T-cell (primary cell): ENCODE measurements around the gene RALGAPA2. TPM values are rescaled to one million over a fixed set of nuclear protein-coding genes. Genes with fewer than 3 reads are reported as not detected.

Source experiments
- ATAC-seq, 4 experiments: fragments of 200-7000 bp in 3 of 4; fragments of 150-1000 bp in 1 of 4; cut with Tn5 transposase; replicated peaks in 1 of 4; 1 replicate in 3 of 4; 2 replicates in 1 of 4; pipeline ENCODE4 v1.10.0; 2021; ENCODE audit warnings: moderate library complexity in 3 of 4, mild to moderate bottlenecking in 2 of 4, moderate number of reproducible peaks in 1 of 4
- CTCF ChIA-PET, 2 donors: fragments of 300-600 bp; sonication (Branson Sonifier 250); formaldehyde crosslinking; loops; one replicate each; lab custom pipeline; 2022; ENCODE audit warnings: antibody characterized with exemption in 2 of 2; lab: Charles Lee
- POLR2A ChIA-PET, 2 donors: fragments of 300-600 bp; sonication (Branson Sonifier 250); formaldehyde crosslinking; loops; one replicate each; lab custom pipeline; 2022; ENCODE audit warnings: antibody characterized with exemption in 2 of 2; lab: Charles Lee
- DNase-seq, 35 experiments: peaks; one replicate each; pipeline versions ENCODE4 v3.0.0 to v3.0.0-alpha.2; 2013 to 2023
- H3K27ac ChIP-seq: one replicate; pipeline ENCODE4 v1.5.1; 2013; ENCODE audit warnings: low read length
- H3K27me3 ChIP-seq, 2 experiments: replicated peaks in 1 of 2; 1 replicate in 1 of 2; 2 replicates in 1 of 2; pipeline versions ENCODE4 v1.6.1 to v1.7.0; 2013; ENCODE audit warnings: low read length in 1 of 2, mixed read lengths in 1 of 2; ENCODE audit not compliant: control insufficient read depth in 2 of 2, insufficient read depth in 2 of 2; ENCODE audit errors: extremely low read depth in 1 of 2
- H3K36me3 ChIP-seq, 2 donors: 1 replicate in 1 of 2; 2 replicates in 1 of 2; pipeline versions ENCODE4 v1.6.1 to v1.7.0; 2013; ENCODE audit warnings: low read length in 1 of 2; ENCODE audit not compliant: control insufficient read depth in 2 of 2, insufficient read depth in 1 of 2; ENCODE audit errors: extremely low read depth in 1 of 2
- H3K4me1 ChIP-seq, 2 experiments: 1 replicate in 1 of 2; 2 replicates in 1 of 2; pipeline versions ENCODE4 v1.6.1 to v1.7.0; 2013; ENCODE audit warnings: low read length in 2 of 2, mixed read lengths in 1 of 2; ENCODE audit not compliant: insufficient read depth in 2 of 2, control insufficient read depth in 1 of 2; ENCODE audit errors: extremely low read depth in 1 of 2
- H3K4me3 ChIP-seq, 2 donors: 1 replicate in 1 of 2; 2 replicates in 1 of 2; pipeline versions ENCODE4 v1.5.1 to v1.7.0; 2013; ENCODE audit warnings: mild to moderate bottlenecking in 2 of 2, low read length in 1 of 2, moderate library complexity in 1 of 2; ENCODE audit not compliant: control insufficient read depth in 1 of 2; ENCODE audit errors: extremely low read depth in 1 of 2
- H3K9me3 ChIP-seq: 2 replicates; pipeline ENCODE4 v1.7.0; 2013
- H3K27ac Mint-ChIP-seq, 2 donors: one replicate each; pipeline ENCODE4 v1.8.0; 2020 to 2021; ENCODE audit warnings: mild to moderate bottlenecking in 2 of 2, mixed read lengths in 2 of 2
- H3K27me3 Mint-ChIP-seq, 2 donors: one replicate each; pipeline ENCODE4 v1.8.0; 2021 to 2022; ENCODE audit warnings: mixed read lengths in 2 of 2
- H3K36me3 Mint-ChIP-seq: one replicate; pipeline ENCODE4 v1.8.0; 2021; ENCODE audit warnings: mixed read lengths
- H3K4me1 Mint-ChIP-seq, 3 donors: one replicate each; pipeline ENCODE4 v1.8.0; 2020 to 2022; ENCODE audit warnings: mixed read lengths in 3 of 3, mild to moderate bottlenecking in 1 of 3
- H3K4me3 Mint-ChIP-seq, 3 donors: one replicate each; pipeline ENCODE4 v1.8.0; 2020 to 2022; ENCODE audit warnings: mild to moderate bottlenecking in 3 of 3, mixed read lengths in 3 of 3, moderate library complexity in 3 of 3
- H3K9me3 Mint-ChIP-seq, 3 donors: one replicate each; pipeline ENCODE4 v1.8.0; 2020 to 2022; ENCODE audit warnings: mixed read lengths in 3 of 3
- WGBS: methylation state at CpG from one replicate; pipeline ENCODE4 v1.1.5; 2013; ENCODE audit warnings: missing lambda C conversion rate; ENCODE audit not compliant: insufficient coverage; 5-methylcytosine and 5-hydroxymethylcytosine counted together
- total RNA-seq, 35 experiments: library from RNA in 6 of 35; stranded (reverse) in 6 of 35; fragments of 120-200 nt in 1 of 35; gene quantifications; one replicate each; pipeline versions ENCODE4 v1.2.1 to v1.2.4 and lab custom pipeline; 2013 to 2026

The RALGAPA2 gene
- 10 to 100 TPM; 28.0 to 36.1 (median 31.7) TPM for total RNA-seq
- 27.2 TPM for total RNA-seq (2013)
- total RNA-seq (lab: John Stamatoyannopoulos, UW): 17.1 to 107 (median 68.6) reads per million in 29 experiments

GRCh38 chr20:20712474-20713243 is at the start of gene RALGAPA2:
TSS of gene RALGAPA2 (minus strand) at chr20:20712644. CDS start at chr20:20712480, 164 bp downstream.
- under 1% methylated on average over 87 of the region's 87 CpGs for WGBS
- Histone ChIP-seq H3K4me1 (peaks cover 15 to 17% of the 10 kb centered on the region in 2 experiments), H3K27me3 (peaks cover 0 to 3% of the 10 kb centered on the region in 2 experiments), H3K36me3 (no peaks in the 10 kb centered on the region), H3K4me3 (peak within 1 kb of the TSS; percentile 78 to 91), H3K9me3 (no peaks in the 10 kb centered on the region), H3K27ac (peak within 1 kb of the TSS; percentile 85)
- peaks cover 0 to 4% of the 10 kb centered on the region in 2 donors for H3K27me3 Mint-ChIP-seq
- POLR2A ChIA-PET: interaction anchor here in 1 of 2 donors (0.6 to 0.8 kb wide), 3 partner anchors 17 to 660 kb away, joined by 3 read pairs; no protein-coding TSS in a partner anchor
- peaks cover 0 to 4% (median 0%) of the 10 kb centered on the region in 3 donors for H3K9me3 Mint-ChIP-seq
- H3K4me3 Mint-ChIP-seq: peak within 1 kb of the TSS; percentile 91 to 93 (median 92)
- H3K27ac Mint-ChIP-seq: peak within 1 kb of the TSS; percentile 93 to 95
- CTCF ChIA-PET: interaction anchor here in 1 of 2 donors (0.6 to 1.6 kb wide), 4 partner anchors 39 to 660 kb away, joined by 3 to 6 read pairs (median 4); no protein-coding TSS in a partner anchor
- H3K36me3 Mint-ChIP-seq: peaks cover 12% of the 10 kb centered on the region
- H3K4me1 Mint-ChIP-seq: peaks cover 32 to 42% (median 35%) of the 10 kb centered on the region in 3 donors
- ATAC-seq: peak; percentile 94 to 97 (median 96)
- peak; percentile 82 to 97 (median 93) for DNase-seq

GRCh38 chr20:20761301-20761700 is 48.9 kb upstream of the RALGAPA2 start:
- Histone ChIP-seq H3K27ac (no peak overlapping the region), H3K27me3 (peaks cover 0 to 15% of the 10 kb centered on the region in 2 experiments), H3K36me3 (no peaks in the 10 kb centered on the region), H3K4me1 (no peaks in the 10 kb centered on the region), H3K9me3 (no peaks in the 10 kb centered on the region), H3K4me3 (no peak overlapping the region)
- Mint-ChIP-seq H3K4me3 (no peak overlapping the region), H3K9me3 (no peaks in the 10 kb centered on the region), H3K27ac (no peak overlapping the region), H3K36me3 (no peaks in the 10 kb centered on the region), H3K27me3 (peaks cover 19 to 20% of the 10 kb centered on the region in 2 donors), H3K4me1 (no peaks in the 10 kb centered on the region)
- no peak for ATAC-seq
- WGBS: 13% methylated on average over 1 of the region's 1 CpG
- POLR2A ChIA-PET: interaction anchor here in 1 of 2 donors (0.6 kb wide), 1 partner anchor 15 kb away, joined by 3 read pairs; no protein-coding TSS in a partner anchor
- CTCF ChIA-PET: no interaction called here
- DNase-seq: no peak

- Histone ChIP-seq H3K4me1 (no peaks in the 10 kb centered on the region), H3K36me3 (no peaks in the 10 kb centered on the region), H3K4me3 (no peak overlapping the region), H3K27ac (no peak overlapping the region), H3K27me3 (peaks cover 0 to 15% of the 10 kb centered on the region in 2 experiments), H3K9me3 (no peaks in the 10 kb centered on the region)
- H3K27me3 Mint-ChIP-seq: peaks cover 17 to 25% of the 10 kb centered on the region in 2 donors
- no peaks in the 10 kb centered on the region for H3K9me3 Mint-ChIP-seq
- H3K4me1 Mint-ChIP-seq: peaks cover 0 to 4% (median 0%) of the 10 kb centered on the region in 3 donors
- no peaks in the 10 kb centered on the region for H3K36me3 Mint-ChIP-seq
- ATAC-seq: no peak
- ChIA-PET CTCF (no interaction called here), POLR2A (no interaction called here)
- no peak overlapping the region for H3K27ac Mint-ChIP-seq
- no peak overlapping the region for H3K4me3 Mint-ChIP-seq
- no peak for DNase-seq
- WGBS: 69% methylated on average over 5 of the region's 6 CpGs
These were observed 46.7 kb upstream of the RALGAPA2 start for GRCh38 chr20:20759132-20759531.

- ATAC-seq: no peak
- no peaks in the 10 kb centered on the region for H3K36me3 ChIP-seq
- H3K27ac ChIP-seq: no peak overlapping the region
- ChIA-PET CTCF (no interaction called here), POLR2A (no interaction called here)
- no peak for DNase-seq
- H3K9me3 ChIP-seq: no peaks in the 10 kb centered on the region
- H3K4me3 ChIP-seq: no peak overlapping the region
- Mint-ChIP-seq H3K36me3 (no peaks in the 10 kb centered on the region), H3K4me1 (peaks cover 0 to 4% (median 0%) of the 10 kb centered on the region in 3 donors), H3K27ac (no peak overlapping the region), H3K4me3 (no peak overlapping the region), H3K9me3 (no peaks in the 10 kb centered on the region), H3K27me3 (peaks cover 12 to 23% of the 10 kb centered on the region in 2 donors)
- H3K27me3 ChIP-seq: peaks cover 0 to 8% of the 10 kb centered on the region in 2 experiments
- WGBS: 90% methylated on average over 3 of the region's 6 CpGs
- H3K4me1 ChIP-seq: no peaks in the 10 kb centered on the region
These were observed 43.4 kb upstream of the RALGAPA2 start for GRCh38 chr20:20755674-20756319.

GRCh38 chr20:20755231-20755630 is 42.8 kb upstream of the RALGAPA2 start:
- H3K27ac Mint-ChIP-seq: no peak overlapping the region
- WGBS: 82% methylated on average over 1 of the region's 4 CpGs
- Histone ChIP-seq H3K36me3 (no peaks in the 10 kb centered on the region), H3K4me3 (no peak overlapping the region), H3K27ac (no peak overlapping the region), H3K4me1 (no peaks in the 10 kb centered on the region), H3K9me3 (no peaks in the 10 kb centered on the region), H3K27me3 (peaks cover 0 to 8% of the 10 kb centered on the region in 2 experiments)
- DNase-seq (no peak), ATAC-seq (no peak)
- no peaks in the 10 kb centered on the region for H3K9me3 Mint-ChIP-seq
- no peaks in the 10 kb centered on the region for H3K36me3 Mint-ChIP-seq
- ChIA-PET POLR2A (no interaction called here), CTCF (no interaction called here)
- H3K4me1 Mint-ChIP-seq: peaks cover 0 to 4% (median 0%) of the 10 kb centered on the region in 3 donors
- peaks cover 9 to 23% of the 10 kb centered on the region in 2 donors for H3K27me3 Mint-ChIP-seq
- H3K4me3 Mint-ChIP-seq: no peak overlapping the region

GRCh38 chr20:20754714-20755113 is 42.3 kb upstream of the RALGAPA2 start:
- Histone ChIP-seq H3K27ac (no peak overlapping the region), H3K27me3 (peaks cover 0 to 5% of the 10 kb centered on the region in 2 experiments), H3K9me3 (no peaks in the 10 kb centered on the region), H3K4me1 (no peaks in the 10 kb centered on the region), H3K36me3 (no peaks in the 10 kb centered on the region), H3K4me3 (no peak overlapping the region)
- peaks cover 0 to 4% (median 0%) of the 10 kb centered on the region in 3 donors for H3K4me1 Mint-ChIP-seq
- no peaks in the 10 kb centered on the region for H3K9me3 Mint-ChIP-seq
- H3K36me3 Mint-ChIP-seq: no peaks in the 10 kb centered on the region
- ATAC-seq (no peak), DNase-seq (no peak)
- H3K27me3 Mint-ChIP-seq: peaks cover 9 to 23% of the 10 kb centered on the region in 2 donors
- H3K4me3 Mint-ChIP-seq: no peak overlapping the region
- WGBS: no CpG with 5 or more reads among the region's 3 CpGs
- POLR2A ChIA-PET: no interaction called here
- no peak overlapping the region for H3K27ac Mint-ChIP-seq
- CTCF ChIA-PET: no interaction called here
